A549 treated with DMSO at 1 μM for 4 hours (cell line): ENCODE measurements around the gene DBNL. TPM values are rescaled to one million over a fixed set of nuclear protein-coding genes. Genes with fewer than 3 reads are reported as not detected.

ENCODE experiments used
- total RNA-seq: library from RNA; stranded (reverse); fragments of 200-300 nt; extraction: Qiagen RNA extraction; gene quantifications from 5 replicates; pipeline ENCODE4 v1.2.3, GENCODE V29; 2022; ENCODE audit warnings: low read depth

Gene DBNL
- 65.7 to 74.1 TPM (median 66.9 TPM) in 5 replicates for total RNA-seq

GRCh38 chr7:44044315-44045225 is at the start of gene DBNL:
Gene DBNL (plus strand): TSS chr7:44044702. CDS start chr7:44044738, 36 bp downstream.

DNA sequence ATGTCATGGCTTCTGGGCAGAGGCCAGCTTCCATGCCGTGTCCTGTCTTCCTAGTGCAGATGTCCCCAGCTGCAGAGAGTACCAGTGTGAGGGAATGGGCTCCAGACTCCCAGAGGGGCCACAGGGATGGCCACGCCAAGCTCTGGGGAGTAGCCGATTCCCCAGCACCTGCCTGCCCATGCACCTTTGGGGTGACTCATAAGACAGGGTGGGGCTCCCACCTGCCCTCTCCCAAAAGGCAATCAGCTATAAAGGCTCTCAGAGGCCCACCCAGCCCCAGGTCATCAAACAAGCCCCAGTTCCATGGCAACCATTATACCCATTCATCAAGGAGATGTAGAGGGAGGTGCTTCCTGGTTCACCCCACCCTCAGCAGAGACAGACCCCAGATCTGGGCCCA is 47.0 kb upstream of the DBNL start, which contains the start of gene SPDYE1:
TSS of gene SPDYE1 (plus strand) at position 366 of the 400 bp plus-strand sequence. CDS start 2,053 bp downstream, outside the sequence.

DNA sequence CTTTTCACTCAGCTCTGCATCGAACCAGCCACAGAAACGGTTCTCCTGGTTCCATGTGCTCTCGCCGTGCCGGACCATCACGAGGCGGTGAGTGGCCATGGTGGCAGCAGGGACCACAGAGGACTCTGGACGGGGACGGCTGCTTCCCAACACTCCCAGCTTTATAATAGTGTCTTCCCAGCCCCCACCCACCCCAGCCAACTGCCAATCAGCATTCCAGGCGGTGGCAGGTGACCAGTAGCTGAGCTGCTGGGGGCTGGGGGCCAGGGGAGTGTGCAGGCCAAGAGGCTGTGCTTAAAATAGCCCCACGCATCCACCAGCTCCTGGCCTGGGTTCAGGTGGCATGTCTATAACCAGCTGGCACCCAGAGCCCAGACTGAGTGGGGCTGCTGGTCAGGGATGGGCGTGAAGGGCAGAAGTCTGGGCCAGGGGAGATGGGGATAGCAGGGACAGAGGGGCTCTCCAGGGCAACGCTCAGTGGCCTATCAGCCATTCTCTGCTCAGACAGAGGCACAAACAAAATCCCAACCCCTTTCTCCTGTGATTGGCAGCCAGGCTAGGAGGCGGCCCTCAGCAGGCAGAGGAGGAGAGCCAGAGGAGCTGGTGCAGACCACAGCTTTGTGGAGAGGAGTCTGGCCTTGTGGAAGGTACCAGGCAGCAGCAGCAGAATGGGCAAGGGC is 21.1 kb downstream of the DBNL start, which contains the start of gene PGAM2:
TSS of gene PGAM2 (minus strand) at position 137 of the 680 bp plus-strand sequence. CDS start at position 99, 38 bp downstream.

DNA sequence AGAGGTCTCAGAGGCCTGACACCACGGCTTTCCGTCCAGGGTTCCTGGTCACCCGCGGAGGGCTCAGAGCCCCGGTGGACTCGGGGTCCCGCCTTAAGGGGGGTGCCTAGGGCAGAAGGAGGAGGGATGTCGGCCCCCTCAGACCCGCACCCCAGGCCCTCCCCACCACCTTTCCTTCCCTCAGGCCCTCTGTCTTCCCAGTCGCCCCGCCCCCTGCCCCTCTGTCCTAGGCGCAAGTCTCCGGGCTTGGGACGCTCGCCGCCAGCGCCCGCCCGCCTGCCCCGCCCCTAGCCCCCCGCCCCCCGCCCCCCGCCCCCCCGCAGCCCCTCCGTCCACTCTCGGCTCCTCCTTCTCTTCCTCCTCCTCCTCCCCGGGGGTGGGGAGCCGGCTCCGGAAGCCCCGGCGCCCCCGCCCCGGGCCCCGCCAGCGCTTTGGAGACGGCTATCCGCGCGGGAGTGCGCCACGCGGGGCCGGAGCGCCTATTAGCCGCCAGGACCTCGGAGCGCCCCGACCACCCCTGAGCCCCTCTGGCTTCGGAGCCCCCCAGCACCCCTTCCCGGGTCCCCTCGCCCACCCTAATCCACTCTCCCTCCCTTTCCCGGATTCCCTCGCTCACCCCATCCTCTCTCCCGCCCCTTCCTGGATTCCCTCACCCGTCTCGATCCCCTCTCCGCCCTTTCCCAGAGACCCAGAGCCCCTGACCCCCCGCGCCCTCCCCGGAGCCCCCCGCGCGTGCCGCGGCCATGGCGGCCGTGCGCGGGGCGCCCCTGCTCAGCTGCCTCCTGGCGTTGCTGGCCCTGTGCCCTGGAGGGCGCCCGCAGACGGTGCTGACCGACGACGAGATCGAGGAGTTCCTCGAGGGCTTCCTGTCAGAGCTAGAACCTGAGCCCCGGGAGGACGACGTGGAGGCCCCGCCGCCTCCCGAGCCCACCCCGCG is 59.7 kb downstream of the DBNL start, which contains the start of gene AEBP1:
TSS of gene AEBP1 (plus strand) at position 423 of the 937 bp plus-strand sequence. CDS start at position 744, 321 bp downstream.

Other genes with a start within 250 kb of the DBNL start
- 233 to 256 TPM (median 254 TPM) in 5 replicates for gene MRPS24, start 175.2 kb upstream of the DBNL start, total RNA-seq
- 27.5 to 31.5 TPM (median 29.7 TPM) in 5 replicates for gene URGCP, start 138.1 kb upstream of the DBNL start, total RNA-seq
- 8.5 to 12.2 TPM (median 10.9 TPM) in 5 replicates for gene UBE2D4, start 118.3 kb upstream of the DBNL start, total RNA-seq
- not detected in 5 replicates for gene SPDYE1, start 46.8 kb upstream of the DBNL start, total RNA-seq
- gene PGAM2, start 20.9 kb downstream of the DBNL start, total RNA-seq, result 0.11 TPM in 1 of 5 replicates, not detected in the others
- 4.7 to 8.5 TPM (median 7.7 TPM) in 5 replicates for gene POLM, start 37.8 kb downstream of the DBNL start, total RNA-seq
- gene AEBP1, start 59.6 kb downstream of the DBNL start, total RNA-seq, result not detected in 5 replicates
- 142 to 177 TPM (median 159 TPM) in 5 replicates for gene POLD2, start 78.8 kb downstream of the DBNL start, total RNA-seq
- gene MYL7, start 96.6 kb downstream of the DBNL start, total RNA-seq, result not detected in 5 replicates
- gene GCK, start 144.7 kb downstream of the DBNL start, total RNA-seq, result not detected in 5 replicates
- 110 to 128 TPM (median 123 TPM) in 5 replicates for gene YKT6, start 156.3 kb downstream of the DBNL start, total RNA-seq